ENCODE results near the gene SUGT1. TPM values are rescaled to one million over a fixed set of nuclear protein-coding genes. Genes with fewer than 3 reads are reported as not detected.

Gene SUGT1
- 36.9 to 49.6 TPM (median 45.2 TPM) in 5 replicates for total RNA-seq (2022; extraction: Qiagen RNA extraction; ENCODE audit: low read depth)

DNA sequence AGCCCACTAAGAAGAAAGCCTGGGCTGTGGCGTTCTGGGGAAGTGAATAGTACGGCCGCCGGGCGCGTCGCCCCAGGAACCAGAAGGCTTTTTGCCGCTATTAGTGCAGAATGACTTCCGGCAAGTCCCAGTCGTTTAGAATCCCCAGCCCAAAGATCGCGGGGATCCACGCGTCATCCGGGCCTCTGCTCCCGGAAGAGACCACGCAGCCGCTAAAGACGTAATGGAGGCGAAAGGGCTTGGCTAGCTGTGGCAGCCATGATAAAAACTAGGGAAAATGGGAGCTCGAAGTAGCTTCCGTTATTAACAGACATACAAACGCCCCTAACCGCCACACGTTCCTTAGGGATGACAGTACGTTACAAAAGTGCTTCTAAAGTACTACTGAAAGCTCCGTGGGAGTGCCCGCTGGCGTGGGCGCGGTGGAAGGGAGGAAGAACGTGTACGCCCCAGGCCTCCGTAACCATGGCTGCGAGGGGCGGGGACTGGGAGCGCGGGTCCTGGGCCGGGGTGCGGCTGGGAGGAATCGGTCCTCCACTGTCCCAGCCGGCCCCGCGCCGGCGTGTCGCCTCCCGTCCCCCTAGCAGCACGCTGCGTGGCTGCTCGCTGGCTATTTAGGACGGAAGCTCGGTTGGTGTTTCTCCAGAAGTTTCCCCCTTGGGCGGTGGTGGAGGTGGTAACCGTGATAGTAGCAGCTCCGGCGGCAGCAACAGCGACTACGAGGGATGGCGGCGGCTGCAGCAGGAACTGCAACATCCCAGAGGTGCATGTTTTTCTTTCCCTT, at the start of gene SUGT1:
TSS of gene SUGT1 (plus strand) at position 641 of the 784 bp plus-strand sequence. CDS start at position 726, 85 bp downstream.

DNA sequence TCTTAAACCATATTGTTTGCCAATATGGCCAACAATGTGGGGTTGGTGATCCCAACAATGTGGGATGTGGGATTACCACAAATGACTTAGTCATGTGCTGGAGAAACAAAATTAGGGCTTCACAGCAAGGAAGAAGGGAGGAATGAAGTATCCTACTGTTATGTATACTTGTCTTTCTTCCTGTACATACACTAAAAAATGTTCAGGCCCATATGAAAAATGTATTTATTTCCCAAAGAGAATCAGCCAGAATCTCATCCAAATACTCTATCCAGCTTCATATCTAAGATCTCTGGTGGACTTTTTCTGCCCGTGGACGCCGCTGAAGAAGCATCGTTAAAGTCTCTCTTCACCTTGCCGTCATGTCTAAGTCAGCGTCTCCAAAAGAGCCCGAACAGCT, 10.5 kb upstream of the SUGT1 start, which contains the start of gene HNRNPA1L2:
TSS of gene HNRNPA1L2 (plus strand) at position 301 of the 400 bp plus-strand sequence. CDS start at position 363, 62 bp downstream.

DNA sequence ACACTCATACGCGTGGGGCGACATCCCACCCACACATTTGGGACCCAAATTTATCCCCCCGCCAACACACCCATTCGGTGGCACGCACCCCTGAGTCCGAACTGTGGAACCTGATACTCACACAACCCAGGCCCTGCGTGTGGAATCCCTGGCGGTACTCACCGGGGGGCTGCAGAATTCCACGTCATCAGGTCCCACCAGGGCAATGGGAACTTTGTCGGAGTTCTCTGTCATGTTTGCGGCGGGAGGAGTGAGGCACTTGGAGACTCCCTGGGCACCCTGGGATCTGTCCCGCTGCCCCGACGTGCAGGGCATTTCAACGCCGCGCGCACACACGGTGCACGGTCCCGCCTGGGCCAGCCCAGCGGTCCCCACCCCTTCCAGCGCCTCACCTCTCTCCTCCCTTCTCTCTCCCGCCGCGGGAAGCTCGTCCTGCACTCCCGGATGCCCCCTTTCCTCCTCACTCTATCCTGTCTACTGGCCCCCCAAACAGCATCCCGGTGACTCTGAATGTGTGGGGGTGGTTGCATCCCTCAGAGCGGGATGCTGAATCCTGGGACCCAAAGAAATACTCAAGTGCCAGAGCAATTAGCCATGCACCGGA, 86.9 kb downstream of the SUGT1 start, which contains the start of gene CNMD:
TSS of gene CNMD (minus strand) at position 353 of the 604 bp plus-strand sequence. CDS start at position 234, 119 bp downstream.

Other genes starting within 250 kb of the SUGT1 start
- gene THSD1, start 246.7 kb upstream of the SUGT1 start, total RNA-seq (2022; extraction: Qiagen RNA extraction; ENCODE audit: low read depth): 7.3 to 8.2 TPM (median 7.6 TPM) in 5 replicates
- gene VPS36, start 202.2 kb upstream of the SUGT1 start, total RNA-seq (2022; extraction: Qiagen RNA extraction; ENCODE audit: low read depth): 9.9 to 15.7 TPM (median 13.0 TPM) in 5 replicates
- 23.9 to 42.7 TPM (median 33.8 TPM) in 5 replicates for gene CKAP2, start 197.4 kb upstream of the SUGT1 start, total RNA-seq (2022; extraction: Qiagen RNA extraction; ENCODE audit: low read depth)
- 4.8 to 8.0 TPM (median 5.6 TPM) in 5 replicates for gene HNRNPA1L2, start 10.4 kb upstream of the SUGT1 start, total RNA-seq (2022; extraction: Qiagen RNA extraction; ENCODE audit: low read depth)
- not detected in 5 replicates for gene CNMD, start 87.0 kb downstream of the SUGT1 start, total RNA-seq (2022; extraction: Qiagen RNA extraction; ENCODE audit: low read depth)
- gene PCDH8, start 195.8 kb downstream of the SUGT1 start, total RNA-seq (2022; extraction: Qiagen RNA extraction; ENCODE audit: low read depth): not detected in 5 replicates

All from A549 treated with ZK216348 at 1 μM for 4 hours (cell line).